Hypothalamus (tissue), 51 donors: ENCODE results near the gene ZNF2.

Source experiments
- DNase-seq, 51 donors: peaks; one replicate each; lab custom pipeline; 2025; lab: John Stamatoyannopoulos, UW

ZNF2 gene

DNA sequence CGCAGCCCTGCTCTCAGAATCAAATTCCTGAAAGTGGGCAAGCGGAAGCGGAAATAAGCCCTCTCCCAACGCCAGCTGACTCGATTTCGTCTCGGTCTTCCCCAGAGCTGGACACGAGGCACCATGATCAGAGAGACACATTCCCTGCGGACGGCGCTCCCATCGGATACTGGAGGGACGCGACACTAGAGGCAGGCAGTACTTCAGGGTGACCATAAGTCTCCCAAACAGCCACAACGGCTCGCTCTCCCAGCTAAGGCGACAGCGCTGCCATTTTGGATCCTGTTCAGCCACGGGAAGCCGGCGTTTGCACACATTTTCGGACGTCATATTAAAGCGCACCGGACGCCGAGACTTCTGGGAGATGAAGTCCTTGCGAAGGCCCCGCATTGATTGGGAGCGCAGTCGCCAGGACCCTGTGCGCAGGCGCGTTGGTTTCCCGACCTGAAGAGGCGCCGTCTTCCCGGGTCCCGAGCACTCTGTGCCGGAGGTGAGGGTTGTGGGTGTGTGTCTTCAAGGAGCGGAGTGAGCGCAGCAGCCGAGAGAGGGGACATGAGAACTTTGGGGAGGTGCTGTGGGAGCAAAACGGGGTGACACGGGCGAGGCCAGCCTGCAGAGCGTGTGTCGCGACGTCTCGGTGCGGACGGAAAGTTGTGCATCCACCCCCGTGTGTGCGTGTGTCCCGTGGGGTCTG, at the start of gene ZNF2:
Gene ZNF2, plus strand, starts transcription at position 439 of the 694 bp plus-strand sequence. CDS start 10,418 bp downstream, outside the sequence.
- peak; percentile 81 to 99 (median 96) for DNase-seq

DNA sequence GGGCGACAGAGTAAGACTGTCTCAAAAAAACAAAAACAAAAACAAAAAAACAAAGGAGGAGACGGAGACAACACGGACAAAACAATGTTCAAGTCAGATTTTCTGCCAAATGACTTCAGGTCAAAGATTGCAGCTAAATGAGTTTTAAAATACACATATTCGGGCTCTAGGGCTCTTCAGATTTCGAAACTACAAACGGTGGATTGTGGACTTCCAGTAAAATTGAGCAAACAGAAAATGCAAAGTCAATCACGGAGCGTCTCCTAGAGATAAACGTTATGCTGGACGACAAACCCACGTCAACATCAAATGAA, 44.6 kb upstream of the ZNF2 start:
- no peak for DNase-seq

DNA sequence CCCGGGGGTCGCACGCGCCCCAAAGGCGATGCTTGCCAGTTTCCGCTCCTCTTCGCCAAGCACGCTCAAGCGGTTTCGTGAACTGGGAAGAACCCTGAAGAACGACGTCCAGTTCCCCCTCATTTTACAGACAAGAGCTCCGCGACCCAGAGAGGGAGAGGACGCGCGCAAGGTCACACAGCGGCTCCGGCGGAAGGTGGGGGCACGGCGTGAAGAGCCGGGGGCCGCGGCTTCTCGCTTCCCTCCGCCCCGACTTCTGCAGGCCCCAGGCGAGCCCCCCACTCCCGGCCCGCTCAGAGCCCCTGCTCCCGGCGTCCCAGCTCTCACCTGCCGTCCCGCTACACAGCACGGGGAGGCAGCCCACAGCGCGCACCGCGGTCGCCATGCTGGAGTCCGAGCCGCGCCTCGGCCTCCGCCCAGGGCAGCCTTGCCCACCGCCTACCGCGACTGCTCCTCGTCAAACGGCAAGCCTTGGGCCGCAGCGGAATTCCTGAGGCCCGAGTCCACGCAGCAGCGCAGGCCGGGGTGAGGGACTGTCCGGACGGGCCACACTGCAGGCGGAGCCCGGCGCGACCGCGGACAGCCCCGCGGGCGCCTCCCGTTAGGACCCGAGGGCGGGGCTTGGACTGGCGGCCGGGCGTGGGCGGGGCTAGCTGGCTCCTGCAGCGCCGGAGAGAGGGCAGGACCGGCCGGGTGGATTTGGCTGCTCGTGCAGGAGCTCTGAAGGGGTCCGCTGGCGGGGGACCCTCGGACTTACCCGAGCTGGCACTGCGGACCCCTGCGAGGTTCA, 44.0 kb upstream of the ZNF2 start, which contains the start of gene MRPS5:
Gene MRPS5, minus strand, starts transcription at position 402 of the 790 bp plus-strand sequence. Its CDS starts 17 bp downstream, at position 385.
- peak; percentile 15 to 89 (median 71) for DNase-seq

DNA sequence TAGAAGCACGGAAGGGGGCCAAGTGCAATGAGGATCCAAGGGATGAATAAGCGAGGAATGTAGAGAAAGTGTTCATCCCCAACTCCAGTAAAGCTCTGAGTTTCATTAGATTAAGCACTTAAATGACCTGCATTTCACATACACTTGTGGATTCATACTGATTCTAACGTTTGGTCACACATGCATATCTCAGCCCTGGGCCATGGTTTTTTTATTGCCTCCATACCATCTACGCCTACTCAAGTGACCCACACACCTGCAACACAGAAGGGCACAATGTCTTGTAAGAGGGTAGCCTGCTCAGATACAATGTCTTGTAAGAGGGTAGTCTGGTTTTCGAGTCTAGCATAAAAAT, 43.4 kb upstream of the ZNF2 start:
- no peak for DNase-seq

DNA sequence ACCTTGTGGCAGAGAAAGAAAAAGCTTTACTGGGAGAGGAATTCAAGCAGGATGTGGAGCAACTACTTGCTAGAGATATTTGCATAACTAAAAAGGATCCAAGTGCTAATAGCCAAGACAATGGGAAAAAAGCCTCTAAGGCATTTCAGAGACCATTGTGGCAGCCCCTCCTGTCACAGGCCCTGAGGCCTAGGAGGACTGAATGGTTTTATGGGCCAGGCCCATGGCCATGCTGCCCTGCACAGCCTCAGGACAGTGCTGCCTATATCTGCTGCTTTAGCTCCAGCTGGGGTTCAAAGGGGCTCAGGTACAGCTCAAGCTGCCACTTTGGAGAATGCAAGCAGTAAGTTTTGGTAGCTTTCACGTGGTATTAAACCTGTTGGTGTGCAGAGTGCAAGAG, 26.9 kb upstream of the ZNF2 start:
- no peak for DNase-seq

DNA sequence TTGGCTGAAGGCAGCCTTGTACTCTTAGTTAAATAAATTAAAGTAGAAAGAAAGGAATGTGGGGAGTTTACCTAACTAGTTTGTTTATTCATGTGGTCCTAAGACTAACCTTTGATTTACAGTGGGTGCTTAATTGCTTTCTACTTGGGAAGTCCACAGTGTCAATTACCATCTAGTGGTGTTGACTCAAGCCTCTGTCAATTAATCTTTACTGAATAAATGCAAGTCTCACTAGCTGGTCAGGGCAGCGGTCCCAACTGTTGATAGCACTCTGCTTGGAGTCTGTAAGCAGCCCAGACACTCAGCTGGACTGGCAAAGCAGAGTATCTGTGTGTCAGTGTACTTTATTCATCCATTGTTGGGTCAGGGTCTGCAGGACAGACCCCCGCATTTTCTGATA, 21.8 kb upstream of the ZNF2 start:
- DNase-seq: no peak

DNA sequence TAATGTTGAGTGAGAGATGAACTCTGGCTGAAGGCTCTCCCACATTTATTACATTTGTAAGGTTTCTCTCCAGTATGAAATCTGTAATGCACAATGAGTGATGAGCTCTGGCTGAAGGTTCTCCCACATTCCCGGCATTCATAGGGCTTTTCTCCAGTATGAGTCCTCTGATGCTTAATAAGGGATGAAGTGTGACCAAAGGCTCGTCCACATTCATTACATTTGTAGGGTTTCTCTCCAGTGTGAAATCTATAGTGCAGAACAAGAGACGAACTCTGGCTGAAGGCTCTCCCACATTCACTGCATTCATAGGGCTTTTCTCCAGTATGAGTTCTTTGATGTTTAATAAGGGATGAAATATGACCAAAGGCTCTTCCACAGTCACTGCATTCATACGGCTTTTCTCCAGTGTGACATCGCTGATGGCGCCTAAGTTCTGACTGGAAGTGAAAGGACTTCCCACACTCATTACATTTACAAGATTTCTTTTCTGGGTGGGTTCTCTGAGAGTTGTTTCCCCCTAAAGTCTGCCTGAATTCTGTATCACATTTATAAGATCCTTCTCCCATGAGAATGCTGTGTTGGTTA, 16.1 kb upstream of the ZNF2 start:
- DNase-seq: no peak

DNA sequence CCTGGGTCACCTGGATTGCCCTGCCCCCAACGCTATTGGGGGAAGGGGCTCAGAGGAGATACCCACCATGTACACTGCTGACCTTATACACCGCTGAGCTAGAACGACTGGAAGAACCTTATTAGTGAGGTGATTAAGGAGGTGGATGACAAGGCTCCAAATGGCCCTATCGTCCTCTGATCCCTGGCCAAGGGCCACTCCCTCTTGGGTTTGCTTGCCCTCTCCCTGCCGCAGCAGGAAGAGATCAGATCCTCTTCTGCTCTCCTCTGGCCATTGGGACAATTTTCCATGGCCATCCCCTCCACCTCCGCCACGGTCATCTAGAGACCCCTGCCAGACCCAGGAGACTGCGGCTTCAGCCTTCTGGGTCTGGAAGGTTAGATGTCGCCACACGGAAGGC, 7.2 kb upstream of the ZNF2 start:
- peak in 1 of 51 donors; percentile 10 for DNase-seq

DNA sequence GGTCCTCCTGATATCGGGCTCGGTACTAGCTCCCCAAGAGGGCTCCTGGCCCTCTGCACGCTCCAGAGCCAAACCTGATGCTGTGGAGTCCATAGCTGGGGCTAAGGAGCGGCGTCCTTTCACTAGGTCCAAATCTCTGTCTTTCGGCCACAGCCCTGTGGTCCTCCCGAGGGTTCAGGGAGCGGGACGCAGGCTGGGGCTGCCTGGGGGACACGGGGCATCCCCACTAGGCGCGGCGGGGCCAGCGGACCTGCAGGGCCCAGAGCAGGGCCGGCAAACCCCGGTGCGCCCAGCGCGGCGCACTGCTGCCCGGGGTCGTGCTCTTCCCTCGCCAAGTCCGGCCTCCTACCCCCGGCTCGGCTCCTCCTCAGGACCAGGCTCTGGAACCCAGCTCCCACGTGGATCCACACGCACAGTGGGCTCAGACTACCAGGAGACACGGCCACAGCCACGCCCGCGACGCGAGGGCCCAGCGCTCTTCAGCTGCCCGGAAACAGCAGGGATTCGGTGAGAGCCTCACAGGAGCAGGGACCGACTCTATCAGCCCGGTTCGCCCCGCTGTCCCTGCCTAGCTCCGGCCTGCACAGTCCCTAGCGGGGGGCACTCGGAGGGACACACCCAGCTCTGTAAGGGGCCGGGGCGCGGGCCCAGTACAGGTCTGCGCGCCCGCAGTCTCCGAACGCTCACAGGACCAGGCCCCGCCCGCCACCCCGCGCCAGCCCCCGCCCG, 6.6 kb upstream of the ZNF2 start:
- DNase-seq: peak in 38 of 51 donors; percentile 12 to 77 (median 48)

- DNase-seq: peak in 49 of 51 donors; percentile 12 to 89 (median 58)
Observed at GRCh38 chr2:95159690-95160449, 5.7 kb upstream of the ZNF2 start, which contains the start of gene ZNF514. TSS of gene ZNF514 (minus strand) at chr2:95159848. CDS start at chr2:95153253, 6,595 bp downstream.

DNA sequence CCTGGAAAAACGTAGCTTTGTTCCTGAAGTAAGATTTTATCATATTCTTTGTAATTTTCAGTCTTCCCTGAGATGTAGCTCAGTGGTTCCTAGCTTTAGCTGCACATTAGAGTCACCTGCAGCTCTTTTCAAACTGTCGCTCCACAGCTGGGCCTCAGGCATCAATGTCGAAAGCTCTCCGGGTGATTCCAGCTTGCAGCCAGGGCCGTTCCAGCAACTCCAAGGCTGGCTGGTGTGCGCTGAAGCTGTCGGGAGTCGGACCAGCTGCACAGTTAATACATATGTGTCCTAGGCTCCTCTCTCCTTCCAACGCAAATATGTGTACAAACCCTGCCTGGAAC, 609 bp upstream of the ZNF2 start:
- DNase-seq: no peak

GRCh38 chr2:95166065-95166763, 605 bp downstream of the ZNF2 start:
- DNase-seq: peak in 1 of 51 donors; percentile 15

- DNase-seq: no peak
Observed at GRCh38 chr2:95171902-95172301, 6.3 kb downstream of the ZNF2 start.

DNA sequence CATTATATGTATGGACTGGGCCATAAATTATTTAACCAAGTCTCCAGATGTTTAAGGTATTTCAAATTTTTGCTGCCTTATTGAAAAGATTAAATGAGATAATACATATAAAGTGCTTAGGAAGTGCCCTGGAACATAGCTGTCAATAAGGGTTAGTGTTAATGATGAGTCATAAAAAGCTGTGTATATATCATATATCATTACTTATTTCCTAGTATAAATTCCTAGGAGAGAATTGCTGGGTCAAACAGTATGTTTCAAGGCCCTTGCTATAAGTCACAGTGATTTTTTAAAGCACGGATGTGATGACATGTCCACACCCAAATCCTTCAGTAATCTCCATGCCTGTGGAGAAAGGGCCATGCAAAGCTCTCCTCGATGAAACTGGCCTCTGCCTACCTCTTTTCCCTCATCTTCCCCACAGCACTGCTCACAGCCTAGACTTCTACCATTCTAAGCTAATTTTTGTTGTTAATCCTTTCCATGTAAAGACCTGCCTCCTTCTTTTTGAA, 8.5 kb downstream of the ZNF2 start:
- DNase-seq: no peak

GRCh38 chr2:95179451-95179850, 13.8 kb downstream of the ZNF2 start:
- no peak for DNase-seq

DNA sequence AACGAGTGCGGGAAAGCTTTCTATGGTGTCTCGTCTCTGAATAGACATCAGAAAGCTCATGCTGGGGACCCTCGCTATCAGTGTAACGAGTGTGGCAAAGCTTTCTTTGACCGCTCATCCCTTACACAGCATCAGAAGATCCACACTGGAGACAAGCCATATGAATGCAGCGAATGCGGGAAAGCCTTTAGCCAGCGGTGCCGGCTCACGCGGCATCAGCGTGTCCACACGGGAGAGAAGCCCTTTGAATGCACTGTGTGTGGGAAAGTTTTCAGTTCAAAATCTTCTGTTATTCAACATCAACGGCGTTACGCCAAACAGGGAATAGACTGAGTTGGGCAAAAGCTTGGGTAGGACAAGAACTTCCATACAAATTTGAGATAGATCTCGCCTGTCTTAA, 16.2 kb downstream of the ZNF2 start:
- no peak for DNase-seq

DNA sequence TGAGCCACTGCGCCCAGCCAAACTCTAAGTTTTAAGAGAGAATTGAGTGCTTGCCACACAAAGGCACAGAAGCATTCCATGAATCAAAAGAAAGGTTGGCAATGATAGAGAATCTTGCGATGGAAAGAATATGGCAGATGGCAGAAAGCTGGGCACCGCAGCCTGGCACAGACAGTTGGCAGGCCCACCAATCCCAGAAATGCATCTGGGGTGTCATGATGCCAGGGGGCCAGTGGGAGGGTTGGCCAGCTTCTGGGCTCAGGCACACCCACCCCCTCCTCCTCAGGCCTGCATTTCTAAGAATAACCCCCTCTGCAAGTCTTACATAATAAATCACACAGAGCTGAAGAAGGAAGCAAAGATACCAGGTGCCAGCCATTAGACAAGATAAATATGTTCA, 19.6 kb downstream of the ZNF2 start:
- peak in 2 of 51 donors; percentile 5 to 9 for DNase-seq

GRCh38 chr2:95185973-95186372, 20.4 kb downstream of the ZNF2 start:
- DNase-seq: no peak

- peak in 35 of 51 donors; percentile 5 to 82 (median 50) for DNase-seq
Observed at GRCh38 chr2:95192956-95193355, 27.3 kb downstream of the ZNF2 start.
